ENCODE measurements around the gene PTPRA.
"Not testable (repeated sequence)": the region's sequence is repeated elsewhere in the genome, so short reads cannot be mapped to it uniquely, and the experiment has no call there.

Gene PTPRA

DNA sequence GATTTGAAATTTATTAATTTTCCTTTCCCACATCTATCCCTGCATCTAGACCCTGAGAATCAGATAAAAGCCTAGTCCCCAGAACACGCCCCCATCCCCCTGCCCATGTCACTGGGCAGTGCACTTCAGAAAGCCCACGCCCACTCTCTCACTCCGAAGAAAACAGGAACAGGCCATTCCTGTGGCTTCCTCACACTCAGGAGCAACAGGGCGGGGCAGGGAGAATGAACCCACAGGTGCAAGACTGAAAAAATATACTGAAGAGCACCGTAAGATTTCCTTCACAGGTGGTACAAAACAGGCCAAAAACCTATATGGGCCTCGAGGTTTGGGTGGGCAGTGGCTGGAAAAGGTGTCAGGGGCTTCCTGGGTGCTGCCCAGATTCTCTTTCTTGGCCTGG is 201.5 kb downstream of the PTPRA start:
- no peak for DNase-seq (ENCODE audit: low read depth)
- TF ChIP-seq MYC (IDR thresholded peaks at IDR 0.05; ENCODE audit: low read depth, low read length) (no peak), POLR2A (IDR thresholded peaks at IDR 0.05; ENCODE audit: extremely low read depth, insufficient read length) (no peak)
- TF ChIP-seq, protein P1, sequence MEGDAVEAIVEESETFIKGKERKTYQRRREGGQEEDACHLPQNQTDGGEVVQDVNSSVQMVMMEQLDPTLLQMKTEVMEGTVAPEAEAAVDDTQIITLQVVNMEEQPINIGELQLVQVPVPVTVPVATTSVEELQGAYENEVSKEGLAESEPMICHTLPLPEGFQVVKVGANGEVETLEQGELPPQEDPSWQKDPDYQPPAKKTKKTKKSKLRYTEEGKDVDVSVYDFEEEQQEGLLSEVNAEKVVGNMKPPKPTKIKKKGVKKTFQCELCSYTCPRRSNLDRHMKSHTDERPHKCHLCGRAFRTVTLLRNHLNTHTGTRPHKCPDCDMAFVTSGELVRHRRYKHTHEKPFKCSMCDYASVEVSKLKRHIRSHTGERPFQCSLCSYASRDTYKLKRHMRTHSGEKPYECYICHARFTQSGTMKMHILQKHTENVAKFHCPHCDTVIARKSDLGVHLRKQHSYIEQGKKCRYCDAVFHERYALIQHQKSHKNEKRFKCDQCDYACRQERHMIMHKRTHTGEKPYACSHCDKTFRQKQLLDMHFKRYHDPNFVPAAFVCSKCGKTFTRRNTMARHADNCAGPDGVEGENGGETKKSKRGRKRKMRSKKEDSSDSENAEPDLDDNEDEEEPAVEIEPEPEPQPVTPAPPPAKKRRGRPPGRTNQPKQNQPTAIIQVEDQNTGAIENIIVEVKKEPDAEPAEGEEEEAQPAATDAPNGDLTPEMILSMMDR (IDR thresholded peaks at IDR 0.05; ENCODE audit: low read depth, low read length) = no peak
- TF ChIP-seq, protein P2, sequence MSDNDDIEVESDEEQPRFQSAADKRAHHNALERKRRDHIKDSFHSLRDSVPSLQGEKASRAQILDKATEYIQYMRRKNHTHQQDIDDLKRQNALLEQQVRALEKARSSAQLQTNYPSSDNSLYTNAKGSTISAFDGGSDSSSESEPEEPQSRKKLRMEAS (IDR thresholded peaks at IDR 0.05; ENCODE audit: low read depth, low read length) = no peak

DNA sequence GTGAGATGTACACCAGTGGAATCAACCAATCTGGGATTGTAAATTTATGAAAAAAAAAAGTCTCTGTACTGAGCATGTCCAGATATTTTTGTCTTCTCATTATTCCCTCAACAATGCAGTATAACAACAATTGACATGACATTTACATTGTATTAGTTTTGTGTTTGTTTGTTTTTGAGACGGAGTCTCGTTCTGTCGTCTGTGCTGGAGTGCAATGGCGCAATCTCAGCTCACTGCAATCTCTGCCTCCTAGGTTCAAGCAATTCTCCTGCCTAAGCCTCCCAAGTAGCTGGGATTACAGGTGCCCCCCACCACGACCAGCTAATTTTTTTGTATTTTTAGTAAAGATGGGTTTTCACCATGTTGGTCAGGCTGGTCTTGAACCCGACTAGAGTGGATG is 202.0 kb downstream of the PTPRA start:
- not testable (repeated sequence) for H3K4me3 ChIP-seq (ENCODE audit: low read depth, low read length); DNase-seq (ENCODE audit: low read depth)

More for the DNA sequence above, 201.5 kb downstream of the PTPRA start:
- H3K4me3 ChIP-seq (ENCODE audit: low read depth, low read length) = no peak overlapping the region

DNA sequence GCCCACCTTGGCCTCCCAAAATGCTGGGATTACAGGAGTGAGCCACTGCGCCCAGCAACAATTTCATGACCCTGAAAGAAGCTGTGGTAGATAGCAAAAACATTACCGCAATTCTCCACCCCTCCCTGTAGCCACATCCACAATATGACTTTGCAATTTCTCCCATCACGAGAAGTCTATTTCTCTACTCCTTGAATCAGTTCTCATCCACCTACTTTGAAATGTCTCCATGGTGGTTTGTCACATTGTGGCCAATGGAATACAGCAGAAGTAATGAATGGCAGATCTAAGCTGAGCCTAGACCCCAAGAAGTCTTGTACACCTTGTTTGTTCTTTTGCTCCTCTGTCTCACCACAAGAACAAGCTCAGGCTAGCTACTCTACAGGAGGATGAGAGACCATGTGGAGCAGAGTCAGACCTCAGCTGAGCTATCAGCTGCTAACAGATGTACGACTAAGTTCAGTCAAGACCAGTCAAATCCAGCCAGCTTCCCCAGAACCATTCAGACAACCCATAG is 204.4 kb downstream of the PTPRA start:
- H3K4me3 ChIP-seq (ENCODE audit: low read depth, low read length) = no peak overlapping the region
- DNase-seq (ENCODE audit: low read depth) = no peak
- TF ChIP-seq MYC (IDR thresholded peaks at IDR 0.05; ENCODE audit: low read depth, low read length) (no peak), POLR2A (IDR thresholded peaks at IDR 0.05; ENCODE audit: extremely low read depth, insufficient read length) (no peak)
- TF ChIP-seq, protein P2 (IDR thresholded peaks at IDR 0.05; ENCODE audit: low read depth, low read length) = no peak
- TF ChIP-seq, protein P1 (IDR thresholded peaks at IDR 0.05; ENCODE audit: low read depth, low read length) = no peak

DNA sequence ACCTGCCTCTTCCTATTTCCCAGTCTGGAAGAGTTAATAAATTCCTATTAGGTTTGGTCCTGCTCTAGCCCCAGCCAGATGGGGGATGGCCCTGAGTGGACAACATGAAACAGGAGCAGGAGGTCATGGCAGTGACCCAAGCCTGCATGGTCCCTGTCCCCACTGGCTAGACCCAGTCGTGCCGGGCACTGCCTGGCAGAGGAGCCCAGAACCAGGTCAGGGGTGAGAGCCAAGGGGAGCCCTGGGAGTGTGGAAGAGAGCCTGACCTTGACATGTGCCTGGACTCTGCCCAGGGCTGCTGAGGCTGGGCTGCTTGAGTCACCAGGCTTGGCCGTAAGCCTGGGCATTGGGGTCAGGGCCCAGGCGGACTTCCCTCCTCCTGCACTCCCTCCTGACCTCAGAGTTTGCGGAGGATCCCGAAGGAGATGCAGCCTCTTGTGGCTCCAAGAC is 207.7 kb downstream of the PTPRA start:
- H3K4me3 ChIP-seq (ENCODE audit: low read depth, low read length) = no peak overlapping the region
- DNase-seq (ENCODE audit: low read depth) = no peak
- TF ChIP-seq MYC (IDR thresholded peaks at IDR 0.05; ENCODE audit: low read depth, low read length) (no peak), POLR2A (IDR thresholded peaks at IDR 0.05; ENCODE audit: extremely low read depth, insufficient read length) (no peak)

DNA sequence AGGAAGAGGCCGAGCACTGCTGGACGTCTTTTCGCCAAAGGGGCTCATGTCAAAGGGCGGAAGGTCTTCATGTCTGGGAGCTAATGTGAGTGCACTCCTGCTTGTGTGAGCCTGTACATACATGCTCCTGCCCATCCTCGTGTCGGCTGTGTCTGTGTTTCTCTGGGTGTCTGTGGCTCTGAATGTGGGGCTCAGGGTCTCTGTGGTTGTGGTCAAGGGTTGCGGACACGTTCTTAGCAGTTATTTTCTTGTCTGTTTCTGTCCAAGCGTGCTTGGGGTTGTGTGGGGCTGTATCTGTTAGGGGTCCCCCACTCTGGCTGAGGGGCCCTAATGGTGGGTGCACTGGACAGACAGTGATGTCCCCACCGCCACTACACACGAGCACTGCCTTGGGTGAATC is 208.4 kb downstream of the PTPRA start:
- H3K4me3 ChIP-seq (ENCODE audit: low read depth, low read length) = no peak overlapping the region
- no peak for DNase-seq (ENCODE audit: low read depth)
- TF ChIP-seq MYC (IDR thresholded peaks at IDR 0.05; ENCODE audit: low read depth, low read length) (no peak), POLR2A (IDR thresholded peaks at IDR 0.05; ENCODE audit: extremely low read depth, insufficient read length) (no peak)
- TF ChIP-seq, protein P1 (IDR thresholded peaks at IDR 0.05; ENCODE audit: low read depth, low read length) = no peak
- TF ChIP-seq, protein P2 (IDR thresholded peaks at IDR 0.05; ENCODE audit: low read depth, low read length) = no peak

DNA sequence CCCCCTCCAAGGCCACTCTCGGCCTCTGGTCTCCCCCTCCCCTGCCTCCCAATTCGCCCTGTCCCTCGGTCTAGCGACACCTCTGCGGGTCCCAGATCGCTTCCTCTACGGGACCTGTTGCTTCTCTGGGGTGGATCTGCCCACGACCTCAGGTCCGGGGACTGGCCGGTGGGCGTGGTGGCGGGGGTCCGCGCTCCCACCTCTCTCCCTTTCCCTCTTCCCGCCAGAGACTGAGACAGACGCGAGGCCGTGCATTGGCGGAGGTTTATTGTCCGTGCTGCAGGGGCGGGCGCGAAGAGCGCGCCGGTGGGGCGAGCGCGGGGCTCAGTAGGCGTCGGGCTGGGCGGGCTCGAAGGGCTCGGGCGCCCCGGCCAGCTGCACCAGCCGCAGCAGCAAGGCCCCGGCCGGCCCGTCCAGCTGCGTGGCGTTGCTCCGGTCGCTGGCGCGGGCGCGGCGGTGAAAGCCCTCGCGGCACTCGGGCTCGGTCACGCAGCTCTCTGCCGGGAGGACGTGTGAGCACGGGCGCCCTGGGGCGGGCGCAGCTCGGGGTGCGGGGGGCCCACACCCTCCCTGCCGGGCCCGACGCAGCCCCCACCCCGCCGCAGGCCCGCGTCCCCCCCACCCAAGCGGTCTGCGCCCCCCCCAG is 209.1 kb downstream of the PTPRA start:
- H3K4me3 ChIP-seq (ENCODE audit: low read depth, low read length) = no peak overlapping the region
- TF ChIP-seq MYC (IDR thresholded peaks at IDR 0.05; ENCODE audit: low read depth, low read length) = no peak
- TF ChIP-seq, protein P2 (IDR thresholded peaks at IDR 0.05; ENCODE audit: low read depth, low read length) = no peak
- TF ChIP-seq, protein P1 (IDR thresholded peaks at IDR 0.05; ENCODE audit: low read depth, low read length) = no peak
- no peak for TF ChIP-seq POLR2A (IDR thresholded peaks at IDR 0.05; ENCODE audit: extremely low read depth, insufficient read length)
- no peak for DNase-seq (ENCODE audit: low read depth)
